A549 (cell line): ENCODE measurements around the gene ZNF77.

Source experiments
- KDM5A ChIP-seq: fragments of 200-600 bp; sonication (generic); IDR thresholded peaks from 2 replicates; pipeline ENCODE4 v1.6.1; 2016; ENCODE audit warnings: antibody characterized with exemption, mild to moderate bottlenecking
- TF ChIP-seq, protein P1 (sequence below): fragments of >200 bp; sonication (Bioruptor Twin); formaldehyde crosslinking; IDR thresholded peaks from 3 replicates; pipeline ENCODE4 v1.5.1; 2016

DNA sequence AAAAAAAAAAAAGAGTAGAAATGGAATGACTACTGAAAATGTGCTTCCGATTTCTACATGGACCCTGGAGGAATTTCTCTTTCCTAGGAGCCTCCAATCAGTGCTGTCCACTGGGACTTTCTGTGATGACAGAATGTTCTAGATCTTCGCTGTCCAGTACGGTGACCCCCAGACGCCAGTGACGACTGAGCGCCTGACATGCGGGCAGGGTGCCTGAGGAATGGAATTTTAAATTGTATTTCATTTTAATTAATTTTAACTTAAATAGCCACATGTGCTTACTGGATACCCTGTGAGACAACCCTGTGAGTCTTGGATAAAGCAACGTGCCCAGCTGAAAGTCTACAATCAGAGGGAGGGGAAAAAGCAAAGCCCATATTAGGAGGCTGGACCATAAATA, 28.5 kb upstream of the ZNF77 start:
- TF ChIP-seq, protein P1, sequence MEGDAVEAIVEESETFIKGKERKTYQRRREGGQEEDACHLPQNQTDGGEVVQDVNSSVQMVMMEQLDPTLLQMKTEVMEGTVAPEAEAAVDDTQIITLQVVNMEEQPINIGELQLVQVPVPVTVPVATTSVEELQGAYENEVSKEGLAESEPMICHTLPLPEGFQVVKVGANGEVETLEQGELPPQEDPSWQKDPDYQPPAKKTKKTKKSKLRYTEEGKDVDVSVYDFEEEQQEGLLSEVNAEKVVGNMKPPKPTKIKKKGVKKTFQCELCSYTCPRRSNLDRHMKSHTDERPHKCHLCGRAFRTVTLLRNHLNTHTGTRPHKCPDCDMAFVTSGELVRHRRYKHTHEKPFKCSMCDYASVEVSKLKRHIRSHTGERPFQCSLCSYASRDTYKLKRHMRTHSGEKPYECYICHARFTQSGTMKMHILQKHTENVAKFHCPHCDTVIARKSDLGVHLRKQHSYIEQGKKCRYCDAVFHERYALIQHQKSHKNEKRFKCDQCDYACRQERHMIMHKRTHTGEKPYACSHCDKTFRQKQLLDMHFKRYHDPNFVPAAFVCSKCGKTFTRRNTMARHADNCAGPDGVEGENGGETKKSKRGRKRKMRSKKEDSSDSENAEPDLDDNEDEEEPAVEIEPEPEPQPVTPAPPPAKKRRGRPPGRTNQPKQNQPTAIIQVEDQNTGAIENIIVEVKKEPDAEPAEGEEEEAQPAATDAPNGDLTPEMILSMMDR, result no peak
- no peak for TF ChIP-seq KDM5A
